Keratinocyte (primary cell): ENCODE data around the gene SERBP1. TPM values are rescaled to one million over a fixed set of nuclear protein-coding genes. Genes with fewer than 3 reads are reported as not detected.
"Not testable (repeated sequence)": the region's sequence is repeated elsewhere in the genome, so short reads cannot be mapped to it uniquely, and the experiment has no call there.

Source experiments
- DNase-seq: peaks from one replicate; pipeline ENCODE4 v3.0.0-alpha.2; 2011; ENCODE audit warnings: low read depth, missing footprints, low spot score
- FAIRE-seq: peaks from 2 replicates; lab custom pipeline; 2011; peaks lifted over from hg19 to GRCh38; lab: Jason Lieb, UNC
- H2AFZ ChIP-seq: 2 replicates; pipeline ENCODE4 v1.6.0; 2012; ENCODE audit warnings: low read length, control low read depth, inconsistent platforms; ENCODE audit not compliant: control insufficient read depth
- H3K27ac ChIP-seq: 2 replicates; pipeline ENCODE4 v1.5.1; 2011; ENCODE audit warnings: low read length; ENCODE audit not compliant: control insufficient read depth, insufficient read depth
- H3K27me3 ChIP-seq: 3 replicates; pipeline ENCODE4 v1.6.0; 2011; ENCODE audit warnings: low read length; ENCODE audit not compliant: control insufficient read depth, insufficient read depth; ENCODE audit errors: extremely low read depth
- H3K36me3 ChIP-seq, 2 experiments: 2 replicates in 1 of 2; 3 replicates in 1 of 2; pipeline ENCODE4 v1.5.1; 2011; ENCODE audit warnings: low read length in 2 of 2, mild to moderate bottlenecking in 1 of 2; ENCODE audit not compliant: control insufficient read depth in 2 of 2, insufficient read depth in 2 of 2; ENCODE audit errors: extremely low read depth in 1 of 2
- H3K4me1 ChIP-seq: 3 replicates; pipeline ENCODE4 v1.5.1; 2011; ENCODE audit warnings: low read length; ENCODE audit not compliant: control insufficient read depth, insufficient read depth; ENCODE audit errors: extremely low read depth
- H3K4me2 ChIP-seq: 3 replicates; pipeline ENCODE4 v1.6.0; 2011; ENCODE audit warnings: low read depth, low read length; ENCODE audit not compliant: control insufficient read depth, insufficient read depth; ENCODE audit errors: extremely low read depth
- H3K4me3 ChIP-seq, 3 experiments: fragments of 200-600 bp in 1 of 3; sonication (generic) in 1 of 3; 2 replicates in 2 of 3; 3 replicates in 1 of 3; pipeline ENCODE4 v1.5.1; 2011 to 2016; ENCODE audit warnings: low read length in 3 of 3, mild to moderate bottlenecking in 3 of 3, control low read depth in 2 of 3, inconsistent platforms in 1 of 3, low read depth in 1 of 3, mixed read lengths in 1 of 3, mixed run types in 1 of 3, moderate library complexity in 1 of 3; ENCODE audit not compliant: control insufficient read depth in 2 of 3, insufficient read depth in 2 of 3; ENCODE audit errors: extremely low read depth in 1 of 3
- H3K79me2 ChIP-seq: 2 replicates; pipeline ENCODE4 v1.6.0; 2012; ENCODE audit warnings: low read length; ENCODE audit not compliant: control insufficient read depth, insufficient read depth
- H3K9ac ChIP-seq: 3 replicates; pipeline ENCODE4 v1.6.0; 2011; ENCODE audit warnings: low read length; ENCODE audit not compliant: control insufficient read depth, insufficient read depth; ENCODE audit errors: extremely low read depth
- H3K9me1 ChIP-seq: 3 replicates; pipeline ENCODE4 v1.6.0; 2011; ENCODE audit warnings: low read length; ENCODE audit not compliant: control insufficient read depth, insufficient read depth; ENCODE audit errors: extremely low read depth
- H3K9me3 ChIP-seq: 2 replicates; pipeline ENCODE4 v1.5.1; 2012; ENCODE audit warnings: low read depth, low read length; ENCODE audit not compliant: control insufficient read depth
- H4K20me1 ChIP-seq: 3 replicates; pipeline ENCODE4 v1.6.0; 2011; ENCODE audit warnings: low read length; ENCODE audit not compliant: control insufficient read depth, insufficient read depth; ENCODE audit errors: extremely low read depth
- EZH2 ChIP-seq: IDR thresholded peaks from one replicate; pipeline ENCODE4 v1.6.1; 2012; ENCODE audit warnings: inconsistent platforms, mild to moderate bottlenecking, low read length, moderate library complexity
- dilution Hi-C: fragments of 300-500 bp; cut with MboI; formaldehyde crosslinking; loops from one replicate; pipeline ENCODE4 v1.7.0; 2020; ENCODE audit warnings: low sequenced_read_pairs; ENCODE audit not compliant: extremely low pct_ligation_motif_present
- polyA plus RNA-seq, 5 experiments: library from polyadenylated mRNA; depleted of rRNA in 3 of 5; stranded (reverse) in 3 of 5; stranded (forward) in 1 of 5; unstranded in 1 of 5; fragments of >200 nt; gene quantifications; 1 replicate in 1 of 5; 2 replicates in 3 of 5; 3 replicates in 1 of 5; pipeline versions ENCODE4 v1.2.1 to v1.2.3, GENCODE V29; 2011 to 2012; ENCODE audit warnings: missing spikeins in 2 of 5, low read depth in 1 of 5, low replicate concordance in 1 of 5
- TF ChIP-seq, protein P1 (sequence below), 3 experiments: IDR thresholded peaks in 1 of 3; conservative IDR thresholded peaks in 1 of 3; optimal IDR thresholded peaks in 1 of 3; 2 replicates in 2 of 3; 3 replicates in 1 of 3; pipeline versions ENCODE3 to v1.5.1; 2011; ENCODE audit warnings: low read length in 3 of 3, mild to moderate bottlenecking in 3 of 3, moderate library complexity in 2 of 3, control low read depth in 1 of 3, inconsistent platforms in 1 of 3; ENCODE audit not compliant: insufficient read depth in 2 of 3; ENCODE audit errors: extremely low read depth in 1 of 3

Gene SERBP1
- polyA plus RNA-seq, 1 donor (not counting 4 experiments of a cell fraction or from before 2014, with no cell fraction given) = 352 TPM

- Histone ChIP-seq H3K9ac (no peak overlapping the region), H2AFZ (no peak overlapping the region), H3K9me1 (no peaks in the 10 kb centered on the region), H3K27me3 (no peaks in the 10 kb centered on the region), H3K79me2 (peaks cover 99% of the 10 kb centered on the region), H4K20me1 (peaks cover 7% of the 10 kb centered on the region), H3K36me3 (peaks cover 24 to 52% of the 10 kb centered on the region in 2 experiments), H3K4me1 (peaks cover 6% of the 10 kb centered on the region), H3K4me2 (no peak overlapping the region), H3K27ac (no peak overlapping the region), H3K4me3 (no peak overlapping the region), H3K9me3 (no peaks in the 10 kb centered on the region)
- no peak for DNase-seq
- no peak for TF ChIP-seq EZH2
- TF ChIP-seq, protein P1, sequence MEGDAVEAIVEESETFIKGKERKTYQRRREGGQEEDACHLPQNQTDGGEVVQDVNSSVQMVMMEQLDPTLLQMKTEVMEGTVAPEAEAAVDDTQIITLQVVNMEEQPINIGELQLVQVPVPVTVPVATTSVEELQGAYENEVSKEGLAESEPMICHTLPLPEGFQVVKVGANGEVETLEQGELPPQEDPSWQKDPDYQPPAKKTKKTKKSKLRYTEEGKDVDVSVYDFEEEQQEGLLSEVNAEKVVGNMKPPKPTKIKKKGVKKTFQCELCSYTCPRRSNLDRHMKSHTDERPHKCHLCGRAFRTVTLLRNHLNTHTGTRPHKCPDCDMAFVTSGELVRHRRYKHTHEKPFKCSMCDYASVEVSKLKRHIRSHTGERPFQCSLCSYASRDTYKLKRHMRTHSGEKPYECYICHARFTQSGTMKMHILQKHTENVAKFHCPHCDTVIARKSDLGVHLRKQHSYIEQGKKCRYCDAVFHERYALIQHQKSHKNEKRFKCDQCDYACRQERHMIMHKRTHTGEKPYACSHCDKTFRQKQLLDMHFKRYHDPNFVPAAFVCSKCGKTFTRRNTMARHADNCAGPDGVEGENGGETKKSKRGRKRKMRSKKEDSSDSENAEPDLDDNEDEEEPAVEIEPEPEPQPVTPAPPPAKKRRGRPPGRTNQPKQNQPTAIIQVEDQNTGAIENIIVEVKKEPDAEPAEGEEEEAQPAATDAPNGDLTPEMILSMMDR (optimal IDR thresholded peaks at IDR 0.05 in 1 of 3, IDR thresholded peaks at IDR 0.05 in 1 of 3, conservative IDR thresholded peaks at IDR 0.05 in 1 of 3; ENCODE audit: extremely low read depth in 1 of 3, insufficient read depth in 2 of 3, low read length in 3 of 3) = no peak
- FAIRE-seq = no peak
- dilution Hi-C loops = no loop called here
These were observed 11.2 kb downstream of the SERBP1 start for GRCh38 chr1:67418839-67419586.

GRCh38 chr1:67417733-67418132 lies 12.5 kb downstream of the SERBP1 start:
- H4K20me1 ChIP-seq, H3K4me1 ChIP-seq, H3K27ac ChIP-seq, H3K27me3 ChIP-seq, H3K9me3 ChIP-seq, H3K4me2 ChIP-seq, H2AFZ ChIP-seq, H3K4me3 ChIP-seq, H3K9me1 ChIP-seq, FAIRE-seq, H3K9ac ChIP-seq, DNase-seq, dilution Hi-C loops: not testable (repeated sequence)
- Histone ChIP-seq H3K36me3 (peaks cover 27 to 51% of the 10 kb centered on the region in 2 experiments), H3K79me2 (peaks cover 93% of the 10 kb centered on the region)
